Hematopoietic multipotent progenitor cell treated with erythropoietin and hydrocortisone succinate and interleukin-3 and kit ligand, for 6 days (in vitro differentiated cells): ENCODE data around the gene ATP6V0D1.

ENCODE experiments used
- DNase-seq: peaks from one replicate; pipeline ENCODE4 v3.0.0-alpha.2; 2015

ATP6V0D1 gene

DNA sequence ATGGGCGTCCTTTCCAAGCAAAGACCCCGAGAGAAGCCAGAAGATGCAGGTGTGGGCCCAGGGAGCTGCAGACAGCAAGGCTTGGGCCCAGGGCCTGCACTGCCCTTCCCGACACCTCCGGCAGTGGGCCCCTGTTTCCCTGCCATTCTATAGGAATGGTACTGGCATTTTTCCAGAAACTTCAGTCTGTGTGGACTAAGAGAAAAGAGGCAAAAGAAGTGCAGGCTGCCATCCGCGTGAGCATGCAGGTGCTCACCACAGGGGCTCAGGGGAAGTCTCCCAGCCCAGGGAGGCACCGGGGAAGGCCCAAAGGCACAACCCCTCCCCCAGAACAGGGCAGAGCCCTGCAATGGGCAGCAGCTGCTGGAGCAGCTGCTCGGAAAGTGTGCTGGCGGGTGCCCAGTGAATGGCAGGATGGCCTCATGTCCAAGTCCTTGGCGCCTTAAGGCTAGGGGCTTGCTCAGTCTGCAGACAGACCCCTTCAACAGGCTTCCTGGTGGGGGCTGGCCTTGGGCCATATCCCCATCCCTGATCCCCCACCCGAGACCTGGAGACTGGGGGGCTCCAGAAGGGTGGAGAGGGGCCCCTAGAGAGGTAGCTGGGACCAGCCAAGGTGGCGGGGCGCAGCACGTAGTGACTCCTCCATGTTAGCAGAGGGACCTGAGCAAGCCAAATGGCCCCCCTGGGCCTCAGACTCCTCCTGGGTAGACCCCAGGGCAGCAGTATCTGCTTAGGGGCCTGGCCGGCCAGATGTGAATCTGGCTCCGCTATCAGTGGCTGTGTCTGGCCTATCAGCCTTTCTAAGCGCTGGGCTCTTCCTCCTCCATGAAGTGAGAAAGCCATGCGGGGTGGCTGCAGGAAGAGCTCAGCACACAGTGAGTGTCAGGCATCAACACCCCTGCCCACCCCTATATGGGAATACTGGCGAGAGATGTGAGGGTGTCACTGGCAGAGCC is 80.9 kb downstream of the ATP6V0D1 start:
- no peak for DNase-seq

DNA sequence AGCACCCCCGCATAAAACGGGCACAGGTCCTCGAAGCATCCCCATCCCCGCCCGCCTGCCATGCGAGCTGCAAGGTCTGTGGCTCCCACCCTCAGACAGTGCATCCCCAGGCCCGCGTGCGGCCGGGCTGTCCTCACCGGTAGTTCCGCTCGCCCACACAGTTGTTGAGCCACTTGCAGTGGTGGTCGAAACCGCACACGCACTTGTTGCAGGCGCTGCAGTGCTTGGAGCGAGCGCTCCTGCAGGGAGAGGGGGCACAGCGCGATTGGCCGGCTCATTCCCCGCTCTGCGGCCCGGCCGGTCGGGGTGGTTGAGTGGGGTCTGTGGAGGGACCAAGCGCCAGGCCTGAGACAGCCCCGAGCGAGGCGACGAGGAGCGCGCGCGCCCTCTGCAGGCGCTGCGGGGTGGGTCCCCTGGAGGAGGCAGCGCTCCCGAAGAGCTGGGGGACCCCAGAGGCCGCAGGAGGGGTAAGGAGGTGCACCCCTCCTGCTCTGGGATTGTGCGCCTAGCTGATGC is 81.7 kb downstream of the ATP6V0D1 start:
- DNase-seq = peak; percentile 62

DNA sequence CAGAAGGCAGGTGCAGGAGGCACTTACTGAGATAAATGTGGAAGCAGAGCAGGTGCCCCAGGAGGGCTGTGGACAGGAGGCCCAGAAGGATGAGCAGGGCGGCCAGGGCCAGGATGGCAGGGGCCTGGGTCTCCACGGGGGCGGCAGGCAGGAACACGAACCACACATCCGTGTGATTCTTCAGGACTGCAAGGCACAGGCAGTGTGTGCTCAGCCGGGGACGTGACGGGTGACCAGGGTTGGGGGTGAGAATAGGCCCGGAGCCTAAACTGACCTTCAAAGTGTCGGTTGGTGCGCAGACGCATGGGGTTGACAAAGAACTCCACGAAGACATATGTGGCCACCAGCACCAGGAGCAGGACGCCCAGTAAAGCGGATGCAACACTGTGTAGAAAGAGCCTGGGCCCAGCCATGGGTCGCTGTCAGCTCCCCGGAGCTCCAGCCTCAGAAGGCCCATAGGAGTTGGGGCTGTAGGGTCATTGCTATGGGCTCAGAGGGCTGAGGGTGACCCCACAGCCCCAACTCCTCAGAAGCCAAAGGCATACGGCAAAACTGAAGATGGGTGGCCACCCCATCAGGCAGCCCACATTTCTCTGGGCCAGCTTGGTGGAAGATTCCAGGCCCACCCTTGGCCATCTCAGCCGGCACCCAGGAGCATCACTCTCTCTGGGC is 82.3 kb downstream of the ATP6V0D1 start:
- DNase-seq = no peak

DNA sequence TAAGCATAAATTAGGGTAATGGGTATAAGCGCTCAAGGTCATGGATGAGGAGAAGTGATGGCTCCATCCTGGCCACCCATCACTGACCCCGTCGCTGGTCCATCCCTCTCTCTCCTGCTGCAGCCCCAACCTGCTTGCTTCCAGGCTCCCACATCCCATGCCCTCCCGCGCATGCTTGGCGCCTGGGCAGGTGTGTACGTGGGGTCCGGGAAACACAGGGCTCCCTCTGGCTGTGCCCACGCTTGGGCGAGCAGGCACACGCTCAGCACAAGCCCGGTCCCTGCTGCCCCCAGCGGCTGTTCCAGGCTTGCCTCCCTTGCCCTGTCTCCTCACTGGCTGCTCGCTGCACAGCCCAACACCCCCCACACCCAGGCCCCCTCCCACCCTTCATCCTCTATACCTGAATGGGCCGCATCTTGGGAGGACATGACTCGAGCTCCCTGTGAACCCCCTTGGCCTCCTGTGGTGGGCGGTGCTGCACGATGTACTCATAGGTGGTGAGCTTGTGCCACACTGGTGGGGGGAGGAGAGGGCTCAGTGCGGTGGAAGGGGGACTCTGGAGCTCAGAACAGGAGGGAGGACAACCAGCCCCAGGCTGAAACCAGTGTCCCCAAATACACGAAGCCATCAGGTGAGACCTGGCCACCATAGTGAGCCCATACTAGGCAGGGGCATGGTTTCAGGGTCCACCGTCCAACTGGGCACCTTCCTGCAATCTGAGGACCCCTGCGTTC is 83.0 kb downstream of the ATP6V0D1 start:
- DNase-seq = no peak

DNA sequence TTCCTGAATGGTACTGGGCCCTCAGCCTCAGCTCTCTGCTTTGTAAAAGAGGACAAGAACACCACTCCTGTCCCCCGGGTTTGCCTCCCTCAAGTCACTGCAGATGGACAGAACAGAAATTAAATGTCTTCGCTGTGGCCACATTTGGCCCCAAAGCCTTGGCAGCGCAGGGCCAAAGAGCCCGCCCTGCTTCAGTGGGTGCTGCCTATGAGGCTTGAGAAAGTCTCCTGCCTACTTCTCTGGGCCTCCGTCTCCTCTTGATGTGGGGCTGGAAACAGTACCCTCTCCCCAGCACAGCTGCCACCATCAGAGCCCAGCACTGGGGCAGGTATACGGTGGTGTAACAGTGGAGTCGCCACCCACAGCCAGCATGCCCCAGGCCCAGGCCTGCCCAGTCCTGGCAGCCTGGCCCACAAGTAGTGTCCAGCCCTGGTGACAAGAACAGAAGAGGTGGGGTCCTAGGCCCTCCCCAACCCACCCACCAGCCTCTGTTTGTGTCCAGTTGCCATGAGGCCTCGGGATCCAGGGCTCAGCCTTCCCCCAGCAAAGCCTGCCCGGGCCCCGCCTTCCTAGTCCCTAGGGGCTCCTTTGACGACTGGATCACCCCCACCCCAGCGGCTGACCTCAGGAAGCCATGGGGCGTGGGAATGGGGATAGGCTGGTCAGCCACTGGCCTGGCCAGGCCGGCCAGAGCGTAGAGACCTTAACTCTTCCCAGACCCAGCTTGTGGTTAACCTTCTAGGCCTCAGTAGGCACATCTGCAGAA is 83.7 kb downstream of the ATP6V0D1 start:
- DNase-seq = no peak

DNA sequence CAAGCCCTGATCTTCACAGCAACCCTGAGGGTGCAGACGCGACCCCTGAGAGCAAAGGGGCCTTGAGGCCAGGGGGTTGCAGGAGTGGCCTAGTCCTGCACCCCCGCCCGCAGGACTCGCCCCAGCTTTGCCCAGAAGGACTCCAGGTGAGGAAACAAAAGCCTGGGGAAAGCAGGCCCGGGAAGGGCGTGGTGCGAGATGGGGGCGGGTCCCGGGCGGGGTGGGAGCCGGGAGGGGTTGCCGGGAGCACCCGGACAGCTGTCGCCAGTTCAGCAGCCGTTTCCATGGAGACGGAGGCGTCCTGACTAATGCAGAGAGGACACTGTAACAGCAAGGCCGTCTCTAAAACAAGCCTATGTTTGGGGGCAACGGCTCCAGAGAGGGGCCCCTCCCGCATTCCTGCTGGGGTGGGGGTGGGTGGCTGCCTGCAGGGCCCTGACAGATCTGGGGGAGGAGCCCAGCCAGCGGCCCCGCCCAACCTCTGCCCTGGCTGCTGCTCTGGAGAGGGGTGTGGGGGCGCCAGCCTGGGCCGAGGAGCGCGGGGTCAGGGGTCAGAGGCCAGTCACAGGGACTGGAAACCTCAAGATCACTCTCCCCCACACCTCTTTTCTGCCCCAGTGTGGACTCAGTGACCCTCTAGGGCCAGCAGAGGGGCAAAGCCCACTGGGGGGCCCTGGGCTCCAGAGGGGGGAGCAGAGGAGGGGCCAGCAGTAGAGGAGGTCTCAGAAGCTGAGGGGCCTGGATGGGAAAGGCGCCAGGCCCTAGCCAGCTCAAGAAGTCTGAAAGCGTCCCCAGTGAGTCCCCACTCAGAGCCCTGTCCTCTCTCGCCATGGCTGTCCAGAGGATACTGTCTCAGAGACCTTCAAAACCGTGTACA is 84.6 kb downstream of the ATP6V0D1 start:
- DNase-seq = peak; percentile 59

DNA sequence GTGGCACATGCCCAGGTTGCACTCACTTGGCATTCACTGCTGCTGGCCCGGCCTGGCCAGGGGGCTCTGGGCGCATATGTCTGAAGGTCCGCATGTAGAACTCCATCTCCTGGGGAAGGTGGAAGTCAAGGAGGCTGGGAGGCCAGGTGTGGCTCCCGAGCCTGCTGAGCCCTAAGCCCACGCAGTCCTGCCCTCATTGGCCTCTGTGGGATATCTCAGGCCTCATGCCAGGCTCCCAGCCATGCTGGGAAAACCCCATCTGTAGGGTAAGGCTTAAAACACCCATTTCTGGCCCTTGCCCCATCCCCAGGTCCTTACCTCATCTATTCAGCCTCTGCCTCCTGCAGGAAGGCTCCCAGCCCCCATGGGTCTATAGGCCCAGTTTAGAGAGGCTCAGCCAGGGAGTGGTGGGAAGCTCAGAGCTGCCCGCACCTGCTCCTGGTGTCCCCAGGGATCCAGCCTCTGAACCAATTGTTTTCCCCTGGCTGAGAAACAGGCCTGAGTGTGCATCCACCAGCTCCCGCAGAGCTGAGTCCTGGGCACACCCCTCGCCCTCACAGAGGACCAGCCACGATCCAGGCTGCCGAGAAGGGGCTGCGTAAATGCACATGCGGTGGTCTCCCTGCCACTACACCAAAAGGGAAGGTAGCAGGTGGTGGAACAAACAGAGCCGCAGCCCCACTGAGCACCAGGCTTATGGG is 85.3 kb downstream of the ATP6V0D1 start:
- DNase-seq = no peak

DNA sequence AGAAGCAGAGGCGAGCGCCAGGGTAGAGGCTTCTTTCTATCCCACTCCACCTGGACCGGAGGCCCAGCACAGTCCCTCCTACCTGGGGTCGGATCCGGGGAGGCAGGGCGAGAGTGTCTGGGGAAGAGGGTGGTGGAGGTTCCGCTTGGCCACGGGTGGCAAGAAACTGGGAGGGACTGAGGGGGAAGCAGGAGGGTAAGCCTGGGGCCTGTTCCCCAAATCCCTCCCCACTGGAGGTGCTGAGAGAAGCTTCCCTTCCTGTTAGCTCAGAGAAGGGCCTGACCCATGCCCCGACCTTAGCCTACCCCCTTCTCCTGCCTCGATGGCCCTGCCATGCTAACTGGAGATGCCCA is 85.9 kb downstream of the ATP6V0D1 start:
- no peak for DNase-seq

DNA sequence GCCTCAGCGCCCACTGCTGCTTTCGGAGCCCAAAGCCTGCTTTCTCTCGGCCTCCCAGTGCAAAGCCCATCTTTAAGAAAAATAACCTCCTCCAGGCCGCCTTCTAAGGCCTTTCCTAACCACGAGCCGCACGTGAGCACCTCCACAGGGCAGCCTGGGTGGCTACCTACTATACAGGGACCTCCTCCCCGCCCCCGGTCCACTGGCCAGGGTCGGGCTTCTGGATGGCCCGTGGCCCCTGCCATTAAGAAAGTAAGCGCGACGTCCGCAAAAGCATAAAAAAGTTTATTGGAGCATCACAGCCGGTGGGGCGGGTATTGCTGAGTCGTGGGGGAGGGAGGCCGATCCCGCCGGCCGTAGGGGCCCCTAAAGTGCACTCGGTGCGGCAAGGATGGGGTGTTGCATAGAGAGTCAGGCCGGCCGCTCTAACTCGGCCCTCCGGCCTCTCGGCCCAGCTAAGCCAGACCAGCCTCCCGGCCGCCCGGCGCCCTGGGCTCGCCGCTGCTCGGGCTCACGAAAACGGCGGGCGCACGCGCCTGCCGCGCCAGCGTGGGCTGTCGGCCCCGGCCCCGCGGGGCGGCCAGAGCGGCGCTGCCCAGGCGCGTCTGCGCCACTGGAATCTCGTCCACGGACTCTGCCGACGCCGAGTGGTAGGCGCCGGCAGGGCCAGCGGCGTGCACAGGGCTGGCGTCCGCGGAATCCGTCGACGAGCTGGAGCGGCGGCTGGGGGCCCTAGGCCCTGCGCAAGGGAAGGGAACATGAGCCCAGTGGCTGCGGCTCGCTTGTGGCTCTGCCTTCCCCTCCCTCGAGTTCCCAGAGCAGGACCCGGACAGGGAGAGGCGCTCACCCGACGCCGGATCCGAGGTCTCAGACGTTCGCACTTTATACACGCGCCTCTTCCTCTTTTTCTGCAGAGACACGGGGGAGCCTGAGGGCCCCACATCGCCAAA is 86.5 kb downstream of the ATP6V0D1 start:
- DNase-seq = peak; percentile 51

DNA sequence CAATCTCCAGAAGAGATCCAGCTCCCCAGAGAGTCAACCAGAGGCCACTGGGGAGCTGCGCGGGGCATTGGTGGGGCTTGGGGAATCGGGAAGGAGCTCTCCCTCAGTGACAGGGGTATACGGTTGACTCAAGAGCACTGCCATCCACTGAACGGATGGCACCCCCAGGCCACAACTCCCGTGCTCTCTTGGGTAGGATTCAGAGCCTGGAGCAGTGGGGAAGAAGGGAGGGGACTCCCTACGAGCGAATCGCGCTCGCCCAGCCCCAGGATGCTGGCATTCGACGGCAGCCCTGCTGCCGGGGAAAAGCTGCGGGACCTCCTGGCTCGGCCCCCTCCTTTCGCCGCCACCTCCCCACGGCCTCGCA is 87.2 kb downstream of the ATP6V0D1 start:
- DNase-seq = no peak

DNA sequence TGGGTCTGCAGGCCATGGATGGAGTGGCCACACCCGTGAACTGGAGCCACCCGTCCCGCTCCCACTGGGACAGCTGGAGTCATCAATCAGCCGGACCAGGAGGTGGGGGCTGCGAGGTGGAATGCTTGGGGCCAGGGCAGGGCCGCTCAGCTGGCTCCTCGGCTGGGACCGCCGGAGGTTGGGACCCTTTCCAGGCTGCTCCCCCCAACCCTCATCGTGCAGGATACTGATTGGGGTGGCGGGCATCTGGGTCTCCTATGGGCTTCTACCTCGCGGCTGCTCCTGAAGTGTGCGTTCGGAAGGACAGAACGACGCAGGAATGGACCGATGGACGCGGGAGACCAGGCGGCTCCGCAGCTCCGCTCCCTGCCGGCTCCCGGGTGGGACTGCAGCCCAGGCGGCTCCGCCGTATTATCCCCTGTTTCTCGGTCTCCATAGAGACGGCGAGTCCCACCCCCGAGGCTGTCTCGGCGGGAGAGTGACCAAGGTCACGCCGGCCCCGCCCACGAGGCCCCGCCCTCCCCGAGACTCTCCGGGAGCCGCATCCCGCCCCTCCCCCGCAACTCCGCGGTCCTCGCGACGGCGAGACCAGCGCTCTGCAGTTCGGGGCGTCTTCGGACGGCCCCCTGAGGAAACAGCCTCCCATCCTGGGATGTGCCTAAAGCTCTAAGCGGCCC is 87.7 kb downstream of the ATP6V0D1 start, which contains the start of gene TPPP3:
TPPP3 (minus strand) TSS at position 388 of the 677 bp plus-strand sequence. CDS start 2,387 bp downstream, outside the sequence.
- DNase-seq = peak; percentile 74

DNA sequence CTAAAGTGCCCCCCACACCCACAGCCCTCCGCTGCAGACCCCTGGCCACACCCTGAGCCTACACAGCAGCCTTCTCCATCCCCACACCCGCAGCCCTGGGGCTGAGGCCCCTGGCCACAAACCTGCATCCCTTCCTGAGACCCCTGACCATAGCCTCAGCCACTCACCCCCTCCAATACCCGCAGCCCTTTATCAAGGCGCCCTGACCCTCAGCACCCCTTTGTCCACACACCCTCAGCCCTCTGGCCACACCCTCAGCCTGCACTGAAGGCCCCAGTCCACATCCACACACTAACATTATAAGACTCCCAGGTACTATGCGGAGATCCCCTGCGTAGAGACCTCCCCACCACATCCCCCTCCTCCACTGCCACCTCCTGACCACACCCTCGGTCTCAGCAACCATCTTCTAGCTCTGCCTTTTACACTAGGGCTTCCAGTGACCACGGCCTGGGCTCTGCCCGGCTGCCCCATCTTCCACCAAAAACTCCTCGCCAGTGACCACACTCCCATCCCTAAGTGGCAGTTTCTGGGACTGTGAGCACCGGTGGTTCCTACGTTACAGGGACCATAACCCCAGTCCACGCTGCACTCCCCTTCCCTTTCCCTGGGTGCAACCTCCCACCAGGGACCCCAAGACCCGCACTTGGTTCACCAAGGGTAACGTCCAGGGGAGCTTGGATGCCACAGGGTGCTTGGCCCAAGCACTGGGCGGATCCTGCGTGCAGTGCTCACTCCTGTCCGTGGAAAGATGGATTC is 88.5 kb downstream of the ATP6V0D1 start:
- no peak for DNase-seq

DNA sequence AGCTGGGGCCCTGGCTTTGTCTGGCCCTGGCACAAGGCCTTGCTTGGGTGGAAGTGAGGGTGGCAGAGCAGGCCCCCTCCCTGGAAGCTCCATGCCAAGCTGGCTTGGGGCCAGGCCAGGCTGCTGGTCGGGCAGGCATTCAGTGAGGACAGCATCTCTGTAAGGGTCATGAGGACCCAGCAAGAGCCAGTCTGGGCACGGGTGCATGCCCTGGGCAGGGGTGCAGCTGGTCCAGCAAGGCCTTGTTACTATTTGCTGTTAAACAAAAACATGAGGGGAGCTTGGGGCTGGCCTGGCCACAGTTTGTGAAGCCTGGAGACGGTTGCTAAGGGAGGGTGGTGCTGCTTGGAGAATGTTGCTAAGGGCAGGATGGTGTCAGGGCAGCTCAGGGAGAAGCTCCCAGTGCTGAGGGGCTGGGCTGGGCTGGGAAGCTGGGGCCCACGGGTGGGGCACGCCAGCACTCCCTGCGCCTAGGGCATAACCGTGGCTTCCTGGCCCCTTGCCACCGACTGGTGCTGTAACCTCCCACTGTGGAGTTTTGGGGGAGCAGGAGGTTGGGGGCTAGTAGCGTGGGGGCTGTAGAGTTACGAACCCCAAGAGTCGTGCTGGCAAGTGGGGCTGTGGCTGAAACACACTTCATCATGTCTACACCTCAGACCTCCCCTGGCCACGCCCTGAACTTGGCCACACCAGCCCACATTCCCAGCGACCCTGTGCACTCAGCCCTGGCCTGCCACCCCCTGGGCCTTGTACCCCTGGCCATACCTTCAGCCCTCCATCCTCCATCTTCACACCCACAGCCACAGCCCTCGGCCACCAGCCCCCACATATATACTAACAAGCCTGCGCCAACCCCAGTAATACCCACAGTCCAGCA is 89.3 kb downstream of the ATP6V0D1 start:
- DNase-seq = no peak

DNA sequence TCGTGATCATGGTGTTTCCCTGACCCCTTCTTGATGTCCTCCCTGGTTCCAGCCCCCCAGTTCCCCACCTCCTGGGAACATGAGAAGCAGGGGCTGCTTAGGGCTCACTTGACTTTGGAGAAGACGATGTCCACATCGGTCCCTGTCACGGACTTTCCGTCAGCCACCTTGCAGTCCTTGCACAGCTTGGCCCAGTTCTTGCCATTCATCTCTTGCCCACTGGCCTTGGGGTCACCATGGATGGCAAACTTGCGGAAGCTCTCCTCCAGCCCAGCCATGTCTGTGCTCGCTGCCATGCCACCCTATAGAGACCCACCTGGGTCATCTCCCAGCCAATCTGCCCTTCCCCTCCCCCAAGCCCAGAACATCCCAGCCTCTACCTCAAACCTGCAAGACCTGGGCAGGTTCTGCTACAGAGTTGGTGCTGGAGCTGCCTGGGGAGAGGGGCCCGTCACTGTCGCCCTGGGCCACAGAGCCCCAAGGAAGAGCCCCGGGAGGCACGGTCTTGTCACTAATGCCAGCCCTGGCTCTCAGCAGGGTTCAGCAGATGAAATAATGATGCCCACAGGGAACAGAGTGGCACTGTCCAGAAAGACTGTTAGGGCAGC is 90.0 kb downstream of the ATP6V0D1 start:
- no peak for DNase-seq

DNA sequence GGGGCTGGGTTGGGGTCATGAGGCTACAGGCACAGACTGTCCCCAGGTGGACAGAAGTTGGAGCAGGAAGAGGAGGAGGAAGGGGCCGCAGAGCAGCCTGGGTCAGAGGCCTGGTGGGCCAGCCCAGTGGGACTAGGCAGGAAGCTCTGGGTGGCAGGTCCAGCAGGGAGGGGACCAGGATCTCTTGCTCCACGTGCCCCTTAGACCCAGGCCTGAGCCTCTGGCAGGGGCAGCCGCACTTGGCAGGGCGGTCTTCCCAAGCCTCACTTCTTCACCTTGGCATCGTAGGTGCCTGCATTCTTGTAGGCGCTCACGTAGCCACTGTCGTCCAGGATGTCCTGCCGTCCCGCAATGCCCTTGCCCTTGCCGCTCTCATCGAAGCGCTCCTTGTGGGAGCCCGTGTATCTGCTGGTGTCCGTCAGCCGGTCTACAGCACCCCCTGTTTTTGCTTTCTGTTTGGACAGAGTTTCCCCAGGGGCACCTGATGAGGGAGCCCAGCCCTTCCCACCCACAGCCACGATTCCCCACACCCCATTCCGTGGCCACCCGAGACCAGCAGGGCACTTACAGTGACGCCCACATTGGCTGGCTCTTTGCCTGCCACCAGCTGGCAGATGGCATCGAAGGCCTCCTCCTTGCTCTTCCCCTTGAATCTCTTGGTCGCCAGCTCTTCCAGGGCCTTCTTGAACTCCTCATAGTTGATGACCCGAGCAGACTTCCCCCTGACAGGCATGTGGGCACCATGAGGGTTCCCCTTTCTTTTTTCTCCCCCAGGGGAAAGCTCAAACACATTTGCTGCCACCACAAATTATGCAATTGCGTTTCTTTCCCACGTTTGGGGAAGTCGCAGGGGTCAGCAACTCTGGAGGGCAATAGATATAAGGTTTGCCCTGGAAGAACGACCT is 90.8 kb downstream of the ATP6V0D1 start:
- DNase-seq = peak; percentile 67

DNA sequence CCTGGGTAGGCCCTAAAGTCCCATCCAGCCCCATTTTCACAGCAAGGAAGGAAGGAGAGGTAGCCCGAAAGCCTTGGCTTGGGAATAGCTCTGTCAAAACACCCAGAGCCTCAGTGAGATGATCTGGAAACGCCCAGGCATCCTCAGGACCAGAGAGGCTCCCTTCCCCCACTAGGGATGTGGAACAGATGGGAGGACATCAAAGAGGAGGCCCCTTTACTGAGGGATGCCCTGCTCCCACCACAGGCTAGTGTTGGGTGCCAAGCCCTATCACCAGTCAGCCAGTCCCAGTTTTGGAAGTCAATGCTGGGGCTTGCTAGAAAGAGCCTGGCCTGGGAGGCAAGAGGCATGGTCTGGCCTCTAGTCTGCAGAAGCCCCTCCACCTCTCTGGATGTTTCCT is 92.4 kb downstream of the ATP6V0D1 start:
- DNase-seq = no peak
